ENCODE data around the gene NRM.

- no peak for TF ChIP-seq CTCF (IDR thresholded peaks at IDR 0.05)
- no peak for TF ChIP-seq EP300 (IDR thresholded peaks at IDR 0.05; ENCODE audit: low read depth)
- no peak for TF ChIP-seq POLR2AphosphoS5 (IDR thresholded peaks at IDR 0.05)
- TF ChIP-seq POLR2A (IDR thresholded peaks at IDR 0.05): no peak
These were observed 9.0 kb downstream of the NRM start for GRCh38 chr6:30681766-30682142.

Measured in transverse colon (tissue), 4 donors.